Occipital lobe (tissue), 2 donors: Measurements from ENCODE around the gene XDH. TPM values are rescaled to one million over a fixed set of nuclear protein-coding genes. Genes with fewer than 3 reads are reported as not detected.

Experiments
- DNase-seq: peaks from one replicate; lab custom pipeline; 2025; lab: John Stamatoyannopoulos, UW
- total RNA-seq: library from RNA; depleted of rRNA; stranded (reverse); fragments of >200 nt; gene quantifications from one replicate; pipeline ENCODE4 v1.2.3, GENCODE V29; 2014

XDH gene
- total RNA-seq, 1 donor from 2014 or later, result not detected

DNA sequence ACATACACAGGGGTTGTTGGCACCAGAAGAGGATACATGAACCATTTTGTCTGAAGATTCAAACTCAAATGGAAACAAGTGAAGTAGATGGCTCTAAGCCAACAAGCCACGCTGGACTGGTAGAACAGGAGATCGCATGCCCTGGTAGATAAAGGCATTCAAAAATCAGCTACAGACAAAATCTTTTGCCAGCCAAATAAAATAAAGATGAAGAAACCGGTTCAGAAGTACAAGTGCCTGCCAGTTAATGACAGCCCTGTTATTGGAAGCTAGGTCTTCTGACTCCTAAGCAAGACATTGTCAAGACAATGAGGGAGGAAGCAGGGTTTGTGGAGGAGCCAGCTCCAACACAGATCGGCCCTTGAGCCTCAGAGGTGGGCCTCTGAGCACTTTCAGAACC, 128.3 kb downstream of the XDH start:
- no peak for DNase-seq

Other genes starting within 250 kb of the XDH start
- 1.4 TPM for gene CAPN14, start 197.2 kb downstream of the XDH start, total RNA-seq
- 7.5 TPM for gene EHD3, start 180.6 kb downstream of the XDH start, total RNA-seq
- not detected for gene SRD5A2, start 166.2 kb upstream of the XDH start, total RNA-seq